Prostate gland (tissue), 2 donors: ENCODE measurements around the gene TSGA10.

ENCODE experiments used
- CTCF ChIP-seq, 4 experiments: fragments of 200-600 bp in 2 of 4; fragments of 450-650 bp in 2 of 4; sonication (generic) in 2 of 4; IDR thresholded peaks; 1 replicate in 3 of 4; 2 replicates in 1 of 4; pipeline ENCODE4 v1.5.1; 2016 to 2019; ENCODE audit warnings: antibody characterized with exemption in 4 of 4, mild to moderate bottlenecking in 2 of 4, moderate library complexity in 2 of 4
- POLR2A ChIP-seq: fragments of 450-650 bp; IDR thresholded peaks from one replicate; pipeline ENCODE4 v1.6.1; 2016; ENCODE audit warnings: antibody characterized with exemption, mild to moderate bottlenecking
- POLR2AphosphoS5 ChIP-seq: sonication (generic); formaldehyde crosslinking; IDR thresholded peaks from one replicate; pipeline ENCODE4 v1.6.1; 2017; ENCODE audit warnings: antibody characterized with exemption

DNA sequence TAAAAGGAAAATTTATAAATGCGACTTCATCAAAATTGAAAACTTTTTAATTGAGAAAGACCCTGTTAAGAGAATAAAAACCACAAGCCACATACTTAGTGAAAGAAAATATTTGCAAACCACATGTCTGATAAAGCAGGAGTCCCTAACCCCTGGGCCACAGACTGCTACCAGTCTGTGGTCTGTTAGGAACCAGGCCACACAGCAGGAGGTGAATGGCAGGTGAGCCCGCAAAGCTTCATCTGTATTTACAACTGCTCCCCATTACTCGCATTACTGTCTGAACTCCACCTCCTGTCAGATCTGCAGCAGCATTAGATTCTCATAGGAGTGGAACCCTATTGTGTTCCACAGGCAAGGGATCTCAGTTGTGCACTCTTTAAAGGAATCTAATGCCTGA, 123.3 kb downstream of the TSGA10 start:
- TF ChIP-seq CTCF (IDR thresholded peaks at IDR 0.05), result no peak
- no peak for TF ChIP-seq POLR2A
- no peak for TF ChIP-seq POLR2AphosphoS5
